HG03571 (cell line): ENCODE data around the gene SUOX.
A peak's percentile ranks its signal among the peaks of the same experiment; 100 is the strongest.
"Not testable (repeated sequence)": the region's sequence is repeated elsewhere in the genome, so short reads cannot be mapped to it uniquely, and the experiment has no call there.

Source experiments
- ATAC-seq: cut with Tn5 transposase; IDR thresholded peaks from one replicate; pipeline ENCODE4 v1.9.1; 2021; ENCODE audit not compliant: unreplicated experiment

Gene SUOX

GRCh38 chr12:55982319-55982936, 14.6 kb upstream of the SUOX start:
- peak; percentile 90 for ATAC-seq

DNA sequence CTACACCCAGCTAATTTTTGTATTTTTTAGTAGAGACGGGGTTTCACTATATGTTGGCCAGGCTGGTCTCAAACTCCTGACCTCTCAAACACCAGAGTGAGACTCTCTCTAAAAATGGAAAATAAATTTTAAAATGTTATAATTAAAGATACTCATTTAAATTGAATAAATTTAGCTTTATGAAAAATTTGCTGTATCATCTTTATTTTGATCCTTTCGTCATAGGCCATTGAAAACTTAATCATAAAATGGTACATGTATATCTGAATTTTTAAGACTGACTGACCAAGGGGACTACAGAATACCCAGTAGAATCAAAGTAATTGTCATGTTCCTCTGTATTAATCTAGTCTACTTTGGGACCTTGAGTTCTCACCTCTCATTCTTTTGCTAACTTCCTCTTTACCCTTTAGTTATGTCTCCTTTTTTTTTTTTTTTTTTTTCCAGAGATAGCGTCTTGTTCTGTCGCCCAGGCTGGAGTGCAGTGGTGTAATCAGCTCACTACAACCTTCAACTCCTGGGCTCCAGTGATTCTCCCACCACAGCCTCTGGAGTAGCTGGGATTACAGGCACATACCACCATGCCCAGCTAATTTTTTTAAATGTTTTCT, 13.7 kb upstream of the SUOX start:
- ATAC-seq = no peak

GRCh38 chr12:55984861-55985260, 12.2 kb upstream of the SUOX start:
- ATAC-seq = no peak

DNA sequence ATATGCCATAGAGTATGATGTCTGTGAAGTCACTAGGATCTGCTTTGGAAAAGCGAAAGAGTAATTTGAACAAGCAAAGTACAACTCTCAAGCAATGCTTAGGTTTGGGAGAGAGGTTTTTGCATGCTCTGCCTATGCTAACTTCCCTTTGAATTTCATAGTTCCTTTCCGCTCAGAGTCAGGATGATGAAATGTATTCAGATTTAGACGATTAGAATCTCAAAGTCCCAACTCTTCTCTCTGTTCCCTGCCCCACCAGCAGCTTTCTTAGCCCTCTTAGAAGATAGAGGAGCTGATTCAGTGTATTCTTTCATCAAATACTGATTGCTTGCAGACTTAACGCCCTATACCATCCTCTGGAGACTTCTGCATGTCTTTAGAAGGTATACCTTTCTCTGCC, 11.7 kb upstream of the SUOX start:
- no peak for ATAC-seq

DNA sequence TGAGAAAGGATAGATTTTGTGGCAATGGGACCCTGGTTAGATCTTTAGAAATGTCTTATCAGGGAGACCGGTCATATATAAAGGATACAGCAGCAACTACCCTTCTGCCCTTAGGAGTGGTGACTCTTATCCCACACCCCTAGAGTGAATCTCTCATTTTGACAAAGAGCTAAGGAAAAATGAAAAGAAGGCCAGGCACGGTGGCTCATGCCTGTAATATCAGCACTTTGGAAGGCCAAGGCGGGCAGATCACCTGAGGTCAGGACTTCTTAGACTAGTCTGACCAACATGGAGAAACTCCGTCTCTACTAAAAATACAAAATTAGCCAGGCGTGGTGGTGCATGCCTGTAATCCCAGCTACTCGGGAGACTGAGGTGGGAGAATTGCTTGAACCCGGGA, 11.1 kb upstream of the SUOX start:
- ATAC-seq = not testable (repeated sequence)

DNA sequence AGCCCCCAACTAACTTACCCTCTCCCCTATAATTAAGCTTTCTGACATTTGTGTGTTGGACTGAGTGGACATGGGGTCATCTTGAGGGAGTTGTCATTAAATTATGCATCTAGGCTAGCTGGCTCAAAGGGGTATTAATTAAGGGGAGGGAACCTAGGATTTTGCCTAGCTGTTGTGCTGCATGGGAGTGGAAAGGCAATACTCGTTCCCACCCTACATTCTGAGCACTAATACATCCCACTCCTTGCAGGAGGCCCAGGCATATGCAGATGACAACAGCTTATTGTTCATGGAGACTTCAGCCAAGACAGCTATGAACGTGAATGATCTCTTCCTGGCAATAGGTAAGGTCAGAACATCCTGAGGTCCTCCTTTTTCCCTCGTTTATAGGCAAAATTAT, 6.0 kb upstream of the SUOX start:
- no peak for ATAC-seq

GRCh38 chr12:55993230-55993853, 3.7 kb upstream of the SUOX start:
- no peak for ATAC-seq

- ATAC-seq = no peak
These were observed 1.7 kb upstream of the SUOX start for GRCh38 chr12:55995366-55995765.

GRCh38 chr12:55996201-55996714, 818 bp upstream of the SUOX start:
- no peak for ATAC-seq

DNA sequence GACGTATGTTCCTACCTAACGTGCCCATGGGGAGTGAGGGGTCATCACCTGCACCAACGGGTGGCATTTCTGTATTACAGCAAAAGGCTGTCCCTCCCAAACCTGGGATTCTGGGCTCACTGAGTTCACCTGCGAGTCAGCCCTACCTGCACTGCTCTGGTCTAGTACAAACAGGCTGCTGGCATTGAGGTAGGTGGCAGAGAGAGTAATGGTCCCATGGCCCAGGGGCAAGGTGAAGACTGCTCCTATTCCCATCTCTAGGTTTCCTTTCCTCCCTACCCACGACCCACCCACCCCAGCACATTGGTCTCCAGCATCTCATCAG, 421 bp downstream of the SUOX start:
- no peak for ATAC-seq

DNA sequence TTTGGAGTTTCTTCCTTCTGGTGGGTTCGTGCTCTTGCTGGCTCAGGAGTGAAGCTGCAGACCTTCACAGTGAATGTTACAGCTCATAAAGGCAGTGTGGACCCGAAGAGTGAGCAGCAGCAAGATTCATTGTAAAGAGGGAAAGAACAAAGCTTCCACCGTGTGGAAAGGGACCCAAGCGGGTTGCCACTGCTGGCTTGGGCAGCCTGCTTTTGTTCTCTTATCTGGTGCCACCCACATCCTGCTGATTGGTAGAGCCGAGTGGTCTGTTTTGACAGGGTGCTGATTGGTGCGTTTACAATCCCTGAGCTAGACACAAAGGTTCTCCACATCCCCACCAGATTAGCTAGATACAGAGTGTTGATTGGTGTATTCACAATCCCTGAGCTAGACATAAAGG, 2.4 kb downstream of the SUOX start:
- not testable (repeated sequence) for ATAC-seq

DNA sequence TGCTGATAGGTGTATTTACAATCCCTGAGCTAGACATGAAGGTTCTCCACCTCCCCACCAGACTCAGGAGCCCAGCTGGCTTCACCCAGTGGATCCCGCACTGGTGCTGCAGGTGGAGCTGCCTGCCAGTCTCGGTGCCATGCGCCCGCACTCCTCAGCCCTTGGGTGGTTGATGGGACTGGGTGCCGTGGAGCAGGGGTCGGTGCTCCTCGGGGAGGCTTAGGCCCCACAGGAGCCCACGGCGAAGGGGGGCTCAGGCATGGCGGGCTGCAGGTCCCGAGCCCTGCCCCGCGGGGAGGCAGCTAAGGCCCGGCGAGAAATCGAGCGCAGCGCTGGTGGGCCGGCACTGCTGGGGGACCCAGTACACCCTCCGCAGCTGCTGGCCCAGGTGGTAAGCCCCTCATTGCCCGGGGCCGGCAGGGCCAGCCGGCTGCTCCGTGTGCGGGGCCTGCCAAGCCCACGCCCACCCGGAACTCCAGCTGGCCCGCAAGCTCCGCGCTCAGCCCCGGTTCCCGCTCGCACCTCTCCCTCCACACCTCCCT, 3.0 kb downstream of the SUOX start:
- ATAC-seq = not testable (repeated sequence)

GRCh38 chr12:56001487-56002100, 4.5 kb downstream of the SUOX start:
- ATAC-seq = no peak

DNA sequence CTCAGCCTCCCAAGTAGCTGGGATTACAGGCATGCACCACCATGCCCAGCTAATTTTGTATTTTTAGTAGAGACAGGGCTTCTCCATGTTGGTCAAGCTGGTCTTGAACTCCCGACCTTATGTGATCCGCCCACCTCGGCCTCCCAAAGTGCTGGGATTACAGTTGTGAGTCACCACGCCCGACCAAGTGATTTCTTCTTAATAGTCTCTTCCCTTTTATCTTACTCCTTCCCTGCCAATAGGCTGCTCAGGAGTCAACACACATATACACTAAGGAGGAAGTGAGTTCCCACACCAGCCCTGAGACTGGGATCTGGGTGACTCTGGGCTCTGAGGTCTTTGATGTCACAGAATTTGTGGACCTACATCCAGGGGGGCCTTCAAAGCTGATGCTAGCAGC, 6.3 kb downstream of the SUOX start:
- not testable (repeated sequence) for ATAC-seq

DNA sequence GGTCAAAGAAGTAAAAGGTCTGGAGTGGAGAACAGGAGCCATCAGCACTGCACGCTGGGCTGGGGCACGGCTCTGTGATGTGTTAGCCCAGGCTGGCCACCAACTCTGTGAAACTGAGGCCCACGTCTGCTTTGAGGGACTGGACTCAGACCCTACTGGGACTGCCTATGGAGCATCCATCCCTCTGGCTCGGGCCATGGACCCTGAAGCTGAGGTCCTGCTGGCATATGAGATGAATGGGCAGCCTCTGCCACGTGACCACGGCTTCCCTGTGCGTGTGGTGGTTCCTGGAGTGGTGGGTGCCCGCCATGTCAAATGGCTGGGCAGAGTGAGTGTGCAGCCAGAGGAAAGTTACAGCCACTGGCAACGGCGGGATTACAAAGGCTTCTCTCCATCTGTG, 7.1 kb downstream of the SUOX start:
- ATAC-seq = no peak

- no peak for ATAC-seq
These were observed 10.8 kb downstream of the SUOX start for GRCh38 chr12:56007564-56008559.

DNA sequence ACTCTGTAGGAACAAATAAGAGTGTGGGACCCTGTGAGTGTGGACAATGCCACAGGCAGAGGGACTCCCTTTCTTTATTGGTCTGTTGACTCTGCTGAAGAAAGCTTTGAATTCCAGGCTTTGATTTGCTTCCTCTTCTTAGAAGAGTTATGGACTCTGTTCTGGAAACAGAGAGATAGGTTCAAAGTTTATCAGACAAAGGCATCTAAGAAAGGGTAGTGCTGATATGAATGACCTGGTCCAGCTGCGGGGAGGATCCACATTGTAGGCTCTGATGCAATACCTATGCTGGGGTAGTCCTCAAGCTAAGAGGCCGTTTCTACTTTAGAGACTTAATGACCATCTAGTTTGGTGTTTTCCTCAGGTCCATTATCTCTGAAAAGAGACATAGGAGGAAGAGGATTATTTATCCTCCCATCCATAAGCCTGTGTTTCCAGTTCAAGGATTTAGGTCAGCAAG, 13.1 kb downstream of the SUOX start:
- no peak for ATAC-seq

DNA sequence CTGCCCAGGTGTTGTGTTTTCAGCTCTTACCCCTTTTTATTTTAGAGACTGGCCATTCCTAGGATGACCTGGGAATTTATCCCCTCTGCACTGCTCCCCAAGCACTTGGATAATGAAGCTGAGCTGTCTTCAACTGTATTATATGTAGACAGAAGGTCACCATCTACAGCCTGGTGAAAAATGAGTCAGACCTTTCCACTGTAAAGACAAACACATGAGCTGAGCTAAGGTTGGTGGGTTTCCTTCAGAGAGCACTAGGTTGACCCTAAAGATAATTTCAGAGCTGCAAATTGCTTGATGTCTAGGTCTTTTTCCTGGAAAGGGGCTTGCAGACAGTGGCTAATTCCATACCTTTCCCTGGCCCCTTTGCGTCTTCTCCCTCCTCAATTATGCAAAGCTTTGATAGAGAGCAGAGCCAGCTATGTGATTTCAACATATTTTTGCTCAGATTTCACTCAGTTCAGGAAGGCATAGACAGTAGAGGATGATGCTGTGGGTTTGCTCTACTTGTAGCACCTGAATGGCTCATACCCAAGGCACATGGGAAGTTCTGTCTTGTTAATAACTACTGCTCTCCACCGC, 14.5 kb downstream of the SUOX start:
- no peak for ATAC-seq

DNA sequence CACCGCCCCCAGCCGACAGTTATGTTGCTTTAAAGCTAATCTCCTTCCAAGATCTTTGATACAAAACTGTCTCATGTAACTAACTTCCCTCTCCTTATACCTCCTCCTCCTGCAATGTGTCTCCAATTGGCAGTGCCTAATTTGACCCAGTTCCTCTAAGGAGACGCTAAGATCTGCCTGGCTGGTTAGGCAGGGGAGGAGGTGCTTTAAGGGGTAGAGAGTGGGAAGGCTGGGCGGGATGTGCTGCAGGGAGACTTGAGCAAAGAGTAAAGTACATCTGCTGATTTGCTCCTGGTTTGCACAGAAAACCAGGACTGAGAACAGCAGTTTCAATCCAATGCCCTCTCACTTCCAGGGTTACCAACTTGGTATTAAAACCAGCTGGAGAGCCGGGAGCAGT, 16.4 kb downstream of the SUOX start:
- no peak for ATAC-seq

DNA sequence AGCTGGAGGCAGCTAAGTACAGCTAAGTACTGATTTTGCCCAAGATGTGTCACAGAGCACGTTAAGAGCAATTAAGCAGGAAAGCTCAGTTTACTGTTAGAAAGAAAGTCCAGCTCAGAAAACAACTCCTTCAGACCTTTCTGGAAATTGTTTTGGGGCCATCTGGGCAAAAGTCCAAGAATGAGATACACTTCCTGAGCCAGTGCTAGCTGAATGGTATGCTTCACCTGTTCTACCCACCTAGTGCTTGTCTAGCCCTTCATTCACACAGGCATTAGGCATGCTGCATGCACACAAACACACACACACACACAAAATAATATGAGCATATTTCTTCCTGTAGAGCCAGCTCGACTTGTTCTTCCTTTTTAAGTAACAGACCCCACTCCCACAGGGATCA, 17.1 kb downstream of the SUOX start:
- ATAC-seq = no peak
